Measurements from ENCODE around the gene SACM1L. TPM values are rescaled to one million over a fixed set of nuclear protein-coding genes. Genes with fewer than 3 reads are reported as not detected.

SACM1L gene
- total RNA-seq, 1 donor = 28.6 TPM

DNA sequence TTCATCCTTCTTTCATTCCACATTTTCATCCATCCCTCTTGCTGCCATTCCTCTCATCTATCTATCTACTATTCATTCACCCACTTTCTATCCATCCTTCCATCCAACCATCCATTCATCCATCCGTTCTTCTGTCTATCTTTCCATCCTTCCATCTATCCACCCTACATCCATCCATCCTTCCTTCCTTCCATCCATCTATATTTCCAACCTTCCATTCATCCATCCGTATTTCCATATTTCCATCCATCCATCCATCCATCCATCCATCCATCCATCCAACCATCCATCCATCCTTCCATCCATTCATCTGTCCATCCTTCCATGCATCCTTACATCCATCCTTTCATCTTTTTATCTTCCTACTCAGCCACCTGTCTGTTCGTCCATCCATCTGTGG lies 93.2 kb downstream of the SACM1L start:
- Histone ChIP-seq H3K27me3 (ENCODE audit: insufficient read depth, low read length) (peaks cover 43% of the 10 kb centered on the region), H3K4me3 (ENCODE audit: insufficient read depth, low read length) (no peak overlapping the region), H3K27ac (ENCODE audit: low read depth, low read length) (no peak overlapping the region), H3K36me3 (ENCODE audit: insufficient read depth, low read length) (no peaks in the 10 kb centered on the region), H2AFZ (ENCODE audit: low read length) (no peak overlapping the region), H3K4me1 (ENCODE audit: insufficient read depth, low read length) (no peaks in the 10 kb centered on the region), H3K79me2 (ENCODE audit: insufficient read depth, low read length) (no peaks in the 10 kb centered on the region), H4K20me1 (ENCODE audit: insufficient read depth, low read length) (no peaks in the 10 kb centered on the region), H3K9me3 (ENCODE audit: low read depth, low read length) (no peaks in the 10 kb centered on the region), H3K4me2 (ENCODE audit: insufficient read depth, low read length) (no peak overlapping the region)
- no peak for DNase-seq (ENCODE audit: insufficient read length, low spot score, missing footprints)
- no peak for TF ChIP-seq CTCF (IDR thresholded peaks at IDR 0.05; ENCODE audit: extremely low read depth, low read depth, low read length)

DNA sequence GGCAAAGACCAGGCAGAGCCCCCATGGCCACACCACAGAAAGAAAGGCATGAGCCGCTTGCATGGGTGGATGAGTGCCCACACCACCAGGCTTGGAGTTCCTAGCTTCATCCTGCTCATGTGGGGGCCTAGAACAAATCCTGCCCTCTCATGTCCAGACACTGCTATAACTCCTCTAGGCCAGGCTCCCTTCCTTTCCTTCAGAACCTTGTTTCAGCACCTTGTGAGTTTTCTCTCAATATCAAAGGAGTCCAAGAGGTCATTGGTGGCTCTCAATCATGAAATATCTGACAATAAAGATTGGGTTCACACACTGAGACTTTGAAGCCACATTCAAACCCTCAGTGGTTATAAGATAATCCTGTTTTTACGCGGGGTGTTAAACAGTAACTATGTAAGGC lies 94.5 kb downstream of the SACM1L start:
- H3K4me1 ChIP-seq (ENCODE audit: insufficient read depth, low read length) = no peaks in the 10 kb centered on the region
- no peaks in the 10 kb centered on the region for H4K20me1 ChIP-seq (ENCODE audit: insufficient read depth, low read length)
- no peaks in the 10 kb centered on the region for H3K79me2 ChIP-seq (ENCODE audit: insufficient read depth, low read length)
- no peaks in the 10 kb centered on the region for H3K9me3 ChIP-seq (ENCODE audit: low read depth, low read length)
- DNase-seq (ENCODE audit: insufficient read length, low spot score, missing footprints) = no peak
- H3K4me3 ChIP-seq (ENCODE audit: insufficient read depth, low read length) = no peak overlapping the region
- no peak overlapping the region for H3K27ac ChIP-seq (ENCODE audit: low read depth, low read length)
- no peaks in the 10 kb centered on the region for H3K36me3 ChIP-seq (ENCODE audit: insufficient read depth, low read length)
- H2AFZ ChIP-seq (ENCODE audit: low read length) = no peak overlapping the region
- peaks cover 37% of the 10 kb centered on the region for H3K27me3 ChIP-seq (ENCODE audit: insufficient read depth, low read length)
- no peak overlapping the region for H3K4me2 ChIP-seq (ENCODE audit: insufficient read depth, low read length)
- no peak for TF ChIP-seq CTCF (IDR thresholded peaks at IDR 0.05; ENCODE audit: extremely low read depth, low read depth, low read length)

DNA sequence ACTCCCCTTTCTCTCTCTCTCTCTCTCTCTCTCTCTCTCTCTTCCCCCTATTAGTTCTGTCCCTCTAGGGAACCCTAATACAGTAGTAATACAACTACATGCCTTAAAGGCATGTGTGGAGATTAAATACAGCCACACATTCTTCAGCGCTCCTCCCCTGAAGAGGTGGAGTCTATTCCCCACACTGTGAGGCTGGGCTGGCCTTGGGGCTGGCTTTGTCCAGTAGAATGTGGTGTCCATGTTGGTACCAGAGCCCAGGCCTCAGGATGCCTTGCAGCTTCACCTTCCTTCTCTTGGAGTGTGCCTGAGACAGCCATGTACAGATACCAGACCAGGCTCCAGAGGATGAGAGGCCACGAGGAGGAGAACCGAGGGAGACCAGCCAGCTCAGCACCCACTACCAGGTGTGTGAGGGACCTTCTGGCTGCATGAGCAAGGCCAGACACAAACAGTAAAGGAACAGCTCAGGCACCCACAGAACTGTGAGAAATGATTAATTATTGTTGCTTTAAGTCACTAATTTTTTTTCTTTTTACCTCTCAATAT lies 96.5 kb downstream of the SACM1L start:
- DNase-seq (ENCODE audit: insufficient read length, low spot score, missing footprints) = no peak
- H3K4me1 ChIP-seq (ENCODE audit: insufficient read depth, low read length) = no peaks in the 10 kb centered on the region
- H3K4me2 ChIP-seq (ENCODE audit: insufficient read depth, low read length) = no peak overlapping the region
- H3K4me3 ChIP-seq (ENCODE audit: insufficient read depth, low read length) = no peak overlapping the region
- H3K9me3 ChIP-seq (ENCODE audit: low read depth, low read length) = no peaks in the 10 kb centered on the region
- no peak for TF ChIP-seq CTCF (IDR thresholded peaks at IDR 0.05; ENCODE audit: extremely low read depth, low read depth, low read length)
- H2AFZ ChIP-seq (ENCODE audit: low read length) = no peak overlapping the region
- H3K27ac ChIP-seq (ENCODE audit: low read depth, low read length) = no peak overlapping the region
- H3K27me3 ChIP-seq (ENCODE audit: insufficient read depth, low read length) = peaks cover 38% of the 10 kb centered on the region
- no peaks in the 10 kb centered on the region for H4K20me1 ChIP-seq (ENCODE audit: insufficient read depth, low read length)
- no peaks in the 10 kb centered on the region for H3K36me3 ChIP-seq (ENCODE audit: insufficient read depth, low read length)
- H3K79me2 ChIP-seq (ENCODE audit: insufficient read depth, low read length) = no peaks in the 10 kb centered on the region

GRCh38 chr3:45786801-45787495 lies 97.8 kb downstream of the SACM1L start:
- Histone ChIP-seq H4K20me1 (ENCODE audit: insufficient read depth, low read length) (no peaks in the 10 kb centered on the region), H3K27ac (ENCODE audit: low read depth, low read length) (no peak overlapping the region), H3K79me2 (ENCODE audit: insufficient read depth, low read length) (no peaks in the 10 kb centered on the region), H3K36me3 (ENCODE audit: insufficient read depth, low read length) (no peaks in the 10 kb centered on the region), H3K9me3 (ENCODE audit: low read depth, low read length) (no peaks in the 10 kb centered on the region), H2AFZ (ENCODE audit: low read length) (no peak overlapping the region), H3K4me2 (ENCODE audit: insufficient read depth, low read length) (no peak overlapping the region), H3K4me1 (ENCODE audit: insufficient read depth, low read length) (no peaks in the 10 kb centered on the region), H3K27me3 (ENCODE audit: insufficient read depth, low read length) (peaks cover 44% of the 10 kb centered on the region), H3K4me3 (ENCODE audit: insufficient read depth, low read length) (no peak overlapping the region)
- no peak for DNase-seq (ENCODE audit: insufficient read length, low spot score, missing footprints)
- no peak for TF ChIP-seq CTCF (IDR thresholded peaks at IDR 0.05; ENCODE audit: extremely low read depth, low read depth, low read length)

Measured in osteoblast (primary cell).